ENCODE results near the gene MAP2K7. TPM values are rescaled to one million over a fixed set of nuclear protein-coding genes. Genes with fewer than 3 reads are reported as not detected.
"Not testable (repeated sequence)": the region's sequence is repeated elsewhere in the genome, so short reads cannot be mapped to it uniquely, and the experiment has no call there.

Gene MAP2K7
- total RNA-seq, 1 experiment from 2014 or later: 37.4 TPM

DNA sequence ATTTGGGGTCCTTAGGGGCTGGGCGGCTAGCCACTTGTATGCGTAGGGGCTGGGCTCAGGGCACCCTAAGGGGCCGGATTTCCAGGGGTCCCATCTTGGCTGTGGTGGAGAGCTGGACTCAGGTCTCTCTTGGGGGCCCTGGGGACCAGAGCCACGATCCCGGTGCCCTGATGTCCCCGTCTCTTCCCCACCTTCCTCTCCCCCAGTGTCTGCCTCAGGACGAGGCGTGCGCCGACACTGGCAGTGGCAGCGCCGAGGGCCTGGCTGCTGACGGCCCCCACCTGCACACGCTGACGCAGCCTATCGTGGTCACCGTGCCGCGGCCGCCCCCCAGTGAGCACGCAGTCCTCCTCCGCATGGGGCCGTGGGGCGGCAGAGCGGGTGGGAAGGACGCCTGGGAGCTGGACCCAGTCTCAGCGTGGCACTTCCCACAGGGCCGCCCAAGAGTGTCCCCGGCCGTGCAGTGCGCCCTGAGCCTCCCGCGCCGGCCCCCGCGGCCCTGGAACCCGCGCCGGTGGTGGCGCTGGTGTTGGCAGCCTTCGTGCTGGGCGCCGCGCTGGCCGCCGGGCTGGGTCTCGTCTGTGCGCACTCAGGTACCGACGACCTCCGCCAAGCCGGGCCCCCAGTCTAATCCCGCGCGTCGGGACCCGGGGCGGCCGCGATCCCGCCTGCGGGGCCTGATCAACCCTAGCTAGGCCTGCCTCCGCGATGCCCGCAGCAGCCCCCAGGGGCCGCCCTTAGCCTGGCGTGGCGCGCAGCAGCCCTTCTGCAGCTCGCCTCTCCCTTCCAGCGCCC is 13.8 kb downstream of the MAP2K7 start:
- Mint-ChIP-seq H3K36me3 (ENCODE audit: insufficient read depth, unreplicated experiment) (peaks cover 32% of the 10 kb centered on the region), H3K4me3 (ENCODE audit: unreplicated experiment) (peak overlapping the region; percentile 87), H3K4me1 (ENCODE audit: low read depth, unreplicated experiment) (peaks cover 7% of the 10 kb centered on the region), H3K27ac (ENCODE audit: unreplicated experiment) (no peak overlapping the region), H3K9me3 (ENCODE audit: unreplicated experiment) (no peaks in the 10 kb centered on the region), H3K27me3 (ENCODE audit: insufficient read depth, unreplicated experiment) (no peaks in the 10 kb centered on the region)
- peak; percentile 73 to 79 for DNase-seq
- peak; percentile 50 to 72 for TF ChIP-seq CTCF (IDR thresholded peaks at IDR 0.05; ENCODE audit: insufficient read depth in 1 of 2, low read depth in 1 of 2, low read length in 1 of 2, severe bottlenecking in 1 of 2, unreplicated experiment in 1 of 2)
- ChIA-PET CTCF (interaction anchor here (0.9 to 3.0 kb wide), 6 partner anchors 9 to 48 kb away, joined by 3 to 14 read pairs (median 5); partner anchors contain the start of genes CTXN1, MAP2K7 and TIMM44), POLR2A (interaction anchor here (0.8 to 1.0 kb wide), 3 partner anchors 14 to 26 kb away, joined by 3 to 4 read pairs (median 3); partner anchors contain the start of gene MAP2K7)
- Histone ChIP-seq H3K4me1 (peaks cover 16% of the 10 kb centered on the region), H3K36me3 (ENCODE audit: control insufficient read depth, insufficient read depth, low read length) (no peaks in the 10 kb centered on the region), H3K4me3 (ENCODE audit: low read depth, low read length) (peak overlapping the region; percentile 58), H3K27me3 (replicated peaks; ENCODE audit: control insufficient read depth, insufficient read depth, low read length) (no peaks in the 10 kb centered on the region), H3K9me3 (no peaks in the 10 kb centered on the region)
- no TSS peak for BruUV-seq (replicated peaks)
- intact Hi-C loops (cut with micrococcal nuclease; ENCODE audit: unreplicated experiment): no loop called here

GRCh38 chr19:7918062-7918614 is 14.5 kb downstream of the MAP2K7 start:
- H3K27ac Mint-ChIP-seq (ENCODE audit: unreplicated experiment); H3K27me3 ChIP-seq (replicated peaks; ENCODE audit: control insufficient read depth, insufficient read depth, low read length); H3K36me3 ChIP-seq (ENCODE audit: control insufficient read depth, insufficient read depth, low read length); H3K27me3 Mint-ChIP-seq (ENCODE audit: insufficient read depth, unreplicated experiment); DNase-seq; intact Hi-C loops (cut with micrococcal nuclease; ENCODE audit: unreplicated experiment); H3K4me1 Mint-ChIP-seq (ENCODE audit: low read depth, unreplicated experiment); BruUV-seq (replicated peaks); H3K9me3 ChIP-seq; H3K9me3 Mint-ChIP-seq (ENCODE audit: unreplicated experiment): not testable (repeated sequence)
- Histone ChIP-seq H3K4me3 (ENCODE audit: low read depth, low read length) (peak overlapping the region; percentile 58), H3K4me1 (peaks cover 16% of the 10 kb centered on the region)
- H3K36me3 Mint-ChIP-seq (ENCODE audit: insufficient read depth, unreplicated experiment): peaks cover 26% of the 10 kb centered on the region
- ChIA-PET CTCF (interaction anchor here (0.9 to 3.0 kb wide), 6 partner anchors 9 to 49 kb away, joined by 3 to 14 read pairs (median 5); partner anchors contain the start of genes CTXN1, MAP2K7 and TIMM44), POLR2A (interaction anchor here (0.8 to 1.0 kb wide), 2 partner anchors 15 to 26 kb away, joined by 3 to 4 read pairs; partner anchors contain the start of gene MAP2K7)
- peak overlapping the region; percentile 87 for H3K4me3 Mint-ChIP-seq (ENCODE audit: unreplicated experiment)

DNA sequence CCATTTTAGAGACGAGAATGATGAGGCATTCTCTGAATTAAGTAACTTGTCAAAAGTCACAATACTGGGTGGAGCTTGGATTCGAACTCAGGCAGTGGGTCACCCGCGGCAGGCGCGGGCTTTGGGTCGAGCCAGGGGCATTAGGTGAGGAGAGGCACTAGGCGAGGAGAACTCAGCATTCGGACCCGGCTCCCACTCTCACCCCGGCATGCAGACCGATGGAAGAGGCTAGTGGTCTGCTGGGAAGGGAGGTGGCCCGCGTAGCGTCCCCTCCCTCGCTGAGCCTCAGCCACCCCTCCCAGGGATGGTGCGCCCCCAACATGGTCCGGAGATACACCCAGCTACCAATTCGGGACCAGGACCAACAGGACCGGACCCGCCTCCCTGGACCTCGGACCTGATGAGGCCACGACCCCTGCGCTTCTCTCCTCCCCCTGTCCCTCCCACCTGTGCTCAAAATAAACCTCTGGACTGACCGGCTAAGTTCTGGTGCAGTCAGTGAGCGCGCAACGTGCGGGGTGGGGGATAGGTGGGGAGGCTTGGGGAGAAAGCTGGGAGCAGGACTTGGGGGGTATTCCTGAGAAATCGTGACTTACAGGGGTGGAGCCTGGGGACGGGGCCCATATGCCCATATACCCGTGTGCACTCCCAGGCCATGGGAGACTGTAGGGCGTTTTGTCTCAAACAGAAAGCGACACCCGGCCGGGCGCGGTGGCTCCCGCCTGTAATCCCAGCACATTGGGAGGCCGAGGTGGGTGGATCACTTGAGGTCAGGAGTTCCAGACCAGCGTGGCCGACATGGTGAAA is 15.1 kb downstream of the MAP2K7 start:
- Histone ChIP-seq H3K4me3 (ENCODE audit: low read depth, low read length) (peak overlapping the region; percentile 63; the same call in 1 of the 2 replicates), H3K9me3 (no peaks in the 10 kb centered on the region), H3K4me1 (peaks cover 16% of the 10 kb centered on the region), H3K36me3 (ENCODE audit: control insufficient read depth, insufficient read depth, low read length) (no peaks in the 10 kb centered on the region), H3K27me3 (replicated peaks; ENCODE audit: control insufficient read depth, insufficient read depth, low read length) (no peaks in the 10 kb centered on the region)
- no peak for DNase-seq
- peak overlapping the region; percentile 87 for H3K4me3 Mint-ChIP-seq (ENCODE audit: unreplicated experiment)
- CTCF ChIA-PET: interaction anchor here (1.2 to 3.6 kb wide), 6 partner anchors 8 to 66 kb away, joined by 4 to 50 read pairs (median 20); partner anchors contain the start of genes CTXN1, MAP2K7 and TIMM44
- H3K4me1 Mint-ChIP-seq (ENCODE audit: low read depth, unreplicated experiment): peaks cover 7% of the 10 kb centered on the region
- H3K9me3 Mint-ChIP-seq (ENCODE audit: unreplicated experiment): no peaks in the 10 kb centered on the region
- POLR2A ChIA-PET: interaction anchor here (0.6 to 2.2 kb wide), 2 partner anchors 15 to 31 kb away, joined by 8 to 69 read pairs; partner anchors contain the start of genes LRRC8E and MAP2K7
- H3K27me3 Mint-ChIP-seq (ENCODE audit: insufficient read depth, unreplicated experiment): no peaks in the 10 kb centered on the region
- no peak for TF ChIP-seq CTCF (IDR thresholded peaks at IDR 0.05; ENCODE audit: insufficient read depth in 1 of 2, low read depth in 1 of 2, low read length in 1 of 2, severe bottlenecking in 1 of 2, unreplicated experiment in 1 of 2)
- H3K36me3 Mint-ChIP-seq (ENCODE audit: insufficient read depth, unreplicated experiment): peaks cover 28% of the 10 kb centered on the region
- no TSS peak for BruUV-seq (replicated peaks)
- H3K27ac Mint-ChIP-seq (ENCODE audit: unreplicated experiment): no peak overlapping the region
- intact Hi-C loops (cut with micrococcal nuclease; ENCODE audit: unreplicated experiment): no loop called here
